ENCODE results near the gene CUL1.

The CUL1 gene

GRCh38 chr7:148811892-148812291 is 113.2 kb downstream of the CUL1 start:
- no peak for DNase-seq

- no peak for DNase-seq
Measured at GRCh38 chr7:148813890-148814289, 115.2 kb downstream of the CUL1 start.

GRCh38 chr7:148814922-148815559 is 116.3 kb downstream of the CUL1 start:
- no peak for DNase-seq

GRCh38 chr7:148815612-148816011 is 116.9 kb downstream of the CUL1 start:
- DNase-seq: no peak

GRCh38 chr7:148819697-148820360 is 121.1 kb downstream of the CUL1 start:
- DNase-seq: no peak

- no peak for DNase-seq
Measured at GRCh38 chr7:148821422-148821821, 122.7 kb downstream of the CUL1 start.

- no peak for DNase-seq
Measured at GRCh38 chr7:148824864-148825263, 126.2 kb downstream of the CUL1 start.

GRCh38 chr7:148825338-148825737 is 126.6 kb downstream of the CUL1 start:
- DNase-seq: no peak

- DNase-seq: no peak
Measured at GRCh38 chr7:148828965-148829364, 130.3 kb downstream of the CUL1 start.

- DNase-seq: no peak
Measured at GRCh38 chr7:148830897-148831692, 132.4 kb downstream of the CUL1 start.

- DNase-seq: no peak
Measured at GRCh38 chr7:148831782-148832181, 133.1 kb downstream of the CUL1 start.

- no peak for DNase-seq
Measured at GRCh38 chr7:148834605-148835004, 135.9 kb downstream of the CUL1 start.

GRCh38 chr7:148835854-148836253 is 137.2 kb downstream of the CUL1 start:
- DNase-seq: no peak

GRCh38 chr7:148838905-148839304 is 140.2 kb downstream of the CUL1 start:
- no peak for DNase-seq

- DNase-seq: no peak
Measured at GRCh38 chr7:148847815-148848734, 149.4 kb downstream of the CUL1 start.

- no peak for DNase-seq
Measured at GRCh38 chr7:148849393-148850098, 150.8 kb downstream of the CUL1 start.

GRCh38 chr7:148850564-148850963 is 151.9 kb downstream of the CUL1 start:
- DNase-seq: no peak
